Putamen (tissue), 1 donor: ENCODE measurements around the gene NCAM2.

Source experiments
- DNase-seq: peaks from one replicate; pipeline ENCODE4 v3.0.0-alpha.2; 2016; ENCODE audit warnings: low spot score

Gene NCAM2

DNA sequence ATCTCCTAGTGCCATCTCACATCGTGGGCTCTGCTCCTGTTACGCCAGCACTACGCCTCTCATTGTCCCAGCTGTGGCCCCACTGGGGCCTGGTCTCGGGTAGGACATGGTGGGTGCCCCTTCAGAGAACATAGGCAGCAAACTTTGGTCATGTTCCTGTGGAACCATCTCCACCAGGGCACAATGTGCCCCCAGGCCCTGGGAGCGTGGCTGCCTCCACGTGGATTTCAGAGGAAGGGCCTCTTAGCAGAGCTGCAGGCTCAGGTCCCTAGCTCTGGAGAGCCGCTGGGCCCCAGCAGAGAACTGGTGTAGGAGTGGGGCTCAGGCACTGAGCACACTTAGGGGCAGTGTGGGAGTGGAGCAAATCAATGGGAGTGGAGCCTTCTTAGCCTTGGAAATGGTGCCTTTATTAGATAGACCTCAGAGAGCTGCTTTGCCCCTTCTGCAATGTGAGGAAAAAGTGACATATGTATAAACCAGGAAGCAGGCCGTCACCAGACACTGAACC, 460.0 kb downstream of the NCAM2 start:
- DNase-seq = no peak

DNA sequence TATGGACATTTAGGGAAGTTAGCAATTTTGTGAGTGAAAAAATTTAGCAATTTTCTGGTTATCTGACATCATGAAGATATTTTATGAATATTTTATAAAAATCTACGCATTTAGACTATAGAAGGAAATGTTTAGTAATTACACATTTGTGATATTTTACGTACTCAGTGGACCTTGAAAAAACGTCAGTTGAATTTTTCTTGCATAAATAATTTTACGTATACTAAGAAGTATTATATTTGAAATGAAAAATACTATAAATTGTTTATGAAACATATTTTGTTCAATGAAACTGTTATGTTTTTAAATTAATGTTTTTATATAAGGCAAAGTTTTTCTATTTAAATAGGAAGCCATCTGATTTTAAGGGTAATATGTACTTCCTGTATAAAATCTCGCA, 462.8 kb downstream of the NCAM2 start:
- no peak for DNase-seq

GRCh38 chr21:21463456-21463855, 465.2 kb downstream of the NCAM2 start:
- no peak for DNase-seq

GRCh38 chr21:21464684-21465083, 466.5 kb downstream of the NCAM2 start:
- DNase-seq = no peak

- DNase-seq = no peak
Measured at GRCh38 chr21:21466752-21467151, 468.5 kb downstream of the NCAM2 start.

DNA sequence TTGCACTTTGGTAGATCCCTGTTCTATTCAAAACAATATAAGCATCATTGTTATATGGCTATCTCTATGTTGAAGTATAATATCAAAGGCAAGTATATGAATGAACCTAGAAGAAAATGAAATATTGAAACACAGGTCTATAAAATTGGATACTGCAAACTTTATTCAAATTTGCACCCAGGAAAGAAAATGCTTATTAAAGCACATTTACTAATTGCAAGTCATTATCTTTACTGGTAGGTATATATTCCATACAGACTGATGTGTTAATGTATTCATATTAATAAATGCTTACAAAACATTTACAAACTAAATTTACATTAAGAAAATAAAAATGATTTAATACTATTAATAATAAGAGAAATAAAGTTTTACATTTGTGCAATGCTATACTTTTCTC, 469.8 kb downstream of the NCAM2 start:
- DNase-seq = no peak

GRCh38 chr21:21481239-21481638, 483.0 kb downstream of the NCAM2 start:
- no peak for DNase-seq

DNA sequence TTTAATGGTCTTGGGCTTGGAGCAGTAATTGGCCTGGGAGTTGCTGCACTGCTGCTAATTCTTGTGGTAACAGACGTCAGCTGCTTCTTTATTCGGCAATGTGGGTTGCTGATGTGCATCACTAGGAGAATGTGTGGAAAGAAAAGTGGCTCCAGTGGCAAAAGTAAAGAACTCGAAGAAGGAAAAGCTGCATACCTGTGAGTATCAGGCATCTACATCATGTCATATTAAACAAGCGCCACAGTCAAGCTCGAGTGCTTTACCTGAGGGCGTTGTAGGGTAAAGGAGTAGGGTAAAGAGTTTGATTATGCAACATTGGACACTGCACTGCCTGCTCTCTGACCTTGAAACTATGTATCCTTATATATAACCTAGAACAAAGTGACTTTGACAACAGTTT, 510.6 kb downstream of the NCAM2 start:
- no peak for DNase-seq

DNA sequence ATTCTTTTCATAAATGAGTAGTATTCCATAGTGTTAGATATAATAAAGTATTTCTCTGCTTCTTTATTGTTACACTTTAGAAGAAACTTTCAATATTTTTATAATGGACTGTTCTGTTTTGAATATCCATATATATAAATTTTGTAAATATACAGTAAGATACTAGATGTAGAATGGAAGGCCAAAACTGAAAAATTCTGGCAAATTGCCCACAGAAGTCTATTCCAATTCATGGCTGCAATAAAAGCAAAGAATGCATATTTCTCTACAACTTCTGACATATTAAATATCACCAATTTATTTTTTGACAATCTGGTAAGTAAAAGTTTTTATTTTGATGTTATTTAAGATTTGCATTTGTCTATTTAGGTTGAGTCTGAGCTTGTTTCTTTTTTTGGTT, 532.5 kb downstream of the NCAM2 start:
- no peak for DNase-seq

- no peak for DNase-seq
Measured at GRCh38 chr21:21547368-21547953, 549.3 kb downstream of the NCAM2 start.

DNA sequence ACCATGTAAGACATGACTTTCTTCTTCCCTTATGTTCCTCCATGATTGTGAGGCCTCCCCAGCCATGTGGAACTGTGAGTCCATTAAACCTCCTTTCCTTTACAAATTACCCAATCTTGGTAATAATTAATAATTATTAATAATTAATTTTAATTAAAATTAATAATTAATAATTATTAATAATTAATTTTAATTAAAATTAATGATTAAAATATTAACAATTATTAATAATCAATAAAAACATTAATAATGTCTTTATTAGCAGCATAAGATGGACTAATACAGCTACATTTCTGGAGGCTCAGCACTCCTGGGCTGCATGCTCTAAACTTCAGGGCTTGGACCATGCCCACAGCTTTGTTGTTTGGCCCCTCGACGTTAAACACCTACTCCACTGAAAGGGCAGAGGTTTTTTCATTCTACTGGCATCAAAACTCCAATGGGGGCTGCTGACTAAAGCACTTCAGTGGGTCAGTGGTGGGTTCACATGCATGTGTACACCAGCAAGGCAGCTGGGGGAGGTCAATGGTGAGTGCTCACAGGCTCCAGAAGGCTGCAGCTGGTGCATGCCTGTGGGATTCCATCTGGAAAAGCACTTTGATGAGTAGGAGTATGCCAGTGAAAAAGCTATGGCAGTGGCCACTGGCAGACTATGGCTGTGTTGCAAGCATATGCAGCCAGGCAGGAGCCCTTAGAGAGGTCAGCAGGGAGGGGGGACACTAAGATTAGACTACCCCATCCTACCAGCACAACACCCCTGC, 561.3 kb downstream of the NCAM2 start:
- DNase-seq = no peak
